OCI-LY1 (cell line): ENCODE data around the gene PC.
"Not testable (repeated sequence)": the region's sequence is repeated elsewhere in the genome, so short reads cannot be mapped to it uniquely, and the experiment has no call there.

Experiments used
- H2AFZ ChIP-seq: fragments of 200-600 bp; sonication (generic), shearing (Covaris generic); 2 replicates; pipeline ENCODE4 v1.6.0; 2014; ENCODE audit warnings: antibody characterized with exemption, mild to moderate bottlenecking, low read length
- H3F3A ChIP-seq: fragments of 200-600 bp; sonication (generic), shearing (Covaris generic); 2 replicates; pipeline ENCODE4 v1.6.0; 2014; ENCODE audit warnings: mild to moderate bottlenecking, antibody characterized with exemption, low read length, moderate library complexity; ENCODE audit not compliant: insufficient read depth
- H3K27ac ChIP-seq: fragments of 200-600 bp; sonication (generic); 2 replicates; pipeline ENCODE4 v1.5.1; 2014; ENCODE audit warnings: low read length, mixed run types, mild to moderate bottlenecking, low read depth; ENCODE audit not compliant: poor library complexity, severe bottlenecking
- H3K27me3 ChIP-seq: fragments of 200-600 bp; sonication (generic); 2 replicates; pipeline ENCODE4 v1.6.0; 2014; ENCODE audit warnings: antibody characterized with exemption, mild to moderate bottlenecking, low read length, moderate library complexity; ENCODE audit not compliant: insufficient read depth
- H3K36me3 ChIP-seq: fragments of 200-600 bp; sonication (generic); 2 replicates; pipeline ENCODE4 v1.6.1; 2014; ENCODE audit warnings: mild to moderate bottlenecking, antibody characterized with exemption, low read length, moderate library complexity, mixed read lengths; ENCODE audit not compliant: insufficient read depth
- H3K4me1 ChIP-seq: fragments of 200-600 bp; sonication (generic); 2 replicates; pipeline ENCODE4 v1.5.1; 2014; ENCODE audit warnings: mild to moderate bottlenecking, low read length, moderate library complexity; ENCODE audit not compliant: insufficient read depth, severe bottlenecking
- H3K4me2 ChIP-seq: fragments of 200-600 bp; sonication (generic), shearing (Covaris generic); 2 replicates; pipeline ENCODE4 v1.6.1; 2014; ENCODE audit warnings: low read length
- H3K4me3 ChIP-seq: fragments of 200-600 bp; sonication (generic); 2 replicates; pipeline ENCODE4 v1.5.1; 2014; ENCODE audit warnings: low read length, low read depth, mild to moderate bottlenecking, mixed read lengths; ENCODE audit not compliant: poor library complexity, severe bottlenecking
- H3K79me2 ChIP-seq: fragments of 200-600 bp; shearing (Covaris generic); 2 replicates; pipeline ENCODE4 v1.6.1; 2016; ENCODE audit warnings: mixed run types, low read length, mixed read lengths; ENCODE audit not compliant: insufficient read depth
- H3K9ac ChIP-seq: fragments of 200-600 bp; sonication (generic), shearing (Covaris generic); 2 replicates; pipeline ENCODE4 v1.6.1; 2014; ENCODE audit warnings: mild to moderate bottlenecking, low read length, mixed read lengths
- H3K9me2 ChIP-seq: fragments of 200-600 bp; sonication (generic), shearing (Covaris generic); 2 replicates; pipeline ENCODE4 v1.6.1; 2014; ENCODE audit warnings: low read depth, mild to moderate bottlenecking, low read length, mixed read lengths
- H3K9me3 ChIP-seq: fragments of 200-600 bp; shearing (Covaris generic); 2 replicates; pipeline ENCODE4 v1.6.1; 2014; ENCODE audit warnings: low read length, mixed read lengths
- H4K20me1 ChIP-seq: fragments of 200-600 bp; sonication (generic), shearing (Covaris generic); 2 replicates; pipeline ENCODE4 v1.6.0; 2016; ENCODE audit warnings: mild to moderate bottlenecking, low read length; ENCODE audit not compliant: insufficient read depth
- CTCF ChIP-seq: fragments of 200-600 bp; sonication (generic), shearing (Covaris generic); IDR thresholded peaks from 2 replicates; pipeline ENCODE4 v1.5.1; 2017; ENCODE audit warnings: mild to moderate bottlenecking, antibody characterized with exemption, low read length, moderate library complexity, mixed read lengths
- EZH2 ChIP-seq: fragments of 200-600 bp; sonication (generic), shearing (Covaris generic); IDR thresholded peaks from 2 replicates; pipeline ENCODE4 v1.8.0; 2017; ENCODE audit warnings: borderline replicate concordance, mixed run types, mild to moderate bottlenecking, antibody characterized with exemption, low read length, moderate library complexity, mixed read lengths

PC gene

GRCh38 chr11:66992041-66992440 lies 33.9 kb upstream of the PC start:
- Histone ChIP-seq H4K20me1 (no peaks in the 10 kb centered on the region), H3F3A (no peaks in the 10 kb centered on the region), H3K79me2 (no peaks in the 10 kb centered on the region), H3K4me2 (no peak overlapping the region), H3K36me3 (no peaks in the 10 kb centered on the region), H3K4me1 (no peaks in the 10 kb centered on the region), H3K9me2 (no peaks in the 10 kb centered on the region), H3K9me3 (no peaks in the 10 kb centered on the region), H3K4me3 (no peak overlapping the region), H3K27ac (no peak overlapping the region), H3K27me3 (no peaks in the 10 kb centered on the region), H2AFZ (no peak overlapping the region), H3K9ac (no peak overlapping the region)
- no peak for TF ChIP-seq CTCF
- no peak for TF ChIP-seq EZH2

DNA sequence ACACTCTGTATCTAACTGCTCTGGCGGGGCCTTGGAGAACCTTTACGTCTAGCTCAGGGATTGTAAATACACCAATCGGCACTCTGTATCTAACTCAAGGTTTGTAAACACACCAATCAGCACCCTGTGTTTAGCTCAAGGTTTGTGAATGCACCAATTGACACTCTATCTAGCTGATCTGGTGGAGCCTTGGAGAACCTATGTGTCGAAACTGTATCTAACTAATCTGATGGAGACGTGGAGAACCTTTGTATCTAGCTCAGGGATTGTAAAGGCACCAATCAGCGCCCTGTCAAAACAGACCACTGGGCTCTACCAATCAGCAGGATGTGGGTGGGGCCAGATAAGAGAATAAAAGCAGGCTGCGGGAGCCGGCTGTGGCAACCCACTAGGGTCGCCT lies 31.2 kb upstream of the PC start:
- not testable (repeated sequence) for H3K9me2 ChIP-seq, H3K27me3 ChIP-seq, H3K36me3 ChIP-seq, H3K4me2 ChIP-seq, H3K9me3 ChIP-seq, H3K4me3 ChIP-seq, H3K79me2 ChIP-seq, H2AFZ ChIP-seq, H3F3A ChIP-seq, H3K4me1 ChIP-seq, H3K9ac ChIP-seq, H4K20me1 ChIP-seq, H3K27ac ChIP-seq

GRCh38 chr11:66988741-66989140 lies 30.6 kb upstream of the PC start:
- not testable (repeated sequence) for H2AFZ ChIP-seq, H3K79me2 ChIP-seq, H3K36me3 ChIP-seq, H3K9me3 ChIP-seq, H3K9ac ChIP-seq, H3K4me2 ChIP-seq, H3K4me3 ChIP-seq, H3K27me3 ChIP-seq, H3K4me1 ChIP-seq, H3K9me2 ChIP-seq, H4K20me1 ChIP-seq, H3K27ac ChIP-seq, H3F3A ChIP-seq

DNA sequence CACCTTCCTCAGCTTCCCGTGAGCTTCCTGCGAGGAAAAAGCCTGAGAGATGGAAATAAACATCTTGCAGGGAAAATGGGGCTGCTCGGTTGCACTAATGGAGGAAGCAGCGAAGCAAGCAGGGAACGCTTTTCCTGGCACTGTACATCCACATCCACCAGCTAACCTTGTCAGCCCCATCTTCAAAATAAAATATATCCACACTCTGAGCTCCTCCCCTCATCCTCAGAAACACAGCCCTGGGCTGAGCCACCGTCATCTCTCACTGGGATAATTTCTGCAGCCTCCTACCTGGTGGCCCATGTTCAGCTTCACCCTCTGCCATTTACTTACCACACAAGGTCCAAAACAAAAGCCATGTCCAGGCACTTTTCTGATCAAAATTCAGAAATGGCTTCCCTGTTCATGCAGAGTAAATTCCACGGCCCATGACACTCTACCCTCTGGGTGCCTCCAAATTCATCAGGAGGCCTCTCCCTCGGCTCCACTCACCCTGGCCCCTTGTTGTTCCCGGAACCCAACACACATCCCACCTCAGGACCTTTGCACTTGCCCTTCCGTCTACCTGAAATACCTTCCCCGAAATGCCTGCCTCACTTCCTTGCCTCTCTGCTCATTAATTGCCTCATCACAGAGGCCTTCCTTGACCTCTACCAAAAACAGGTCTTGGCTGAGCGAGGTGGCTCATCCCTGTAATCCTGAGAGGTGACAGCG lies 29.9 kb upstream of the PC start:
- H3K4me2 ChIP-seq, result no peak overlapping the region
- no peaks in the 10 kb centered on the region for H3K79me2 ChIP-seq
- no peak overlapping the region for H3K4me3 ChIP-seq
- H3K27ac ChIP-seq, result no peak overlapping the region
- H3K27me3 ChIP-seq, result peaks cover 13% of the 10 kb centered on the region; the same call in 1 of the 2 replicates
- no peak overlapping the region for H2AFZ ChIP-seq
- H3K36me3 ChIP-seq, result no peaks in the 10 kb centered on the region
- no peaks in the 10 kb centered on the region for H3K9me2 ChIP-seq
- no peaks in the 10 kb centered on the region for H3F3A ChIP-seq
- no peaks in the 10 kb centered on the region for H3K9me3 ChIP-seq
- H3K4me1 ChIP-seq, result no peaks in the 10 kb centered on the region
- H4K20me1 ChIP-seq, result no peaks in the 10 kb centered on the region
- no peak overlapping the region for H3K9ac ChIP-seq
- no peak for TF ChIP-seq CTCF
- no peak for TF ChIP-seq EZH2
